HepG2 (cell line): Measurements from ENCODE around the gene PRPSAP1. TPM values are rescaled to one million over a fixed set of nuclear protein-coding genes. Genes with fewer than 3 reads are reported as not detected.

Experiments
- ATAC-seq: fragments of 200-7000 bp; cut with Tn5 transposase; 3 replicates; pipeline ENCODE4 v1.9.1; 2020; ENCODE audit warnings: mild to moderate bottlenecking, moderate library complexity
- BruUV-seq: library from RNA; stranded (reverse); fragments of 400-500 nt; replicated peaks from 2 replicates; lab custom pipeline; 2021; lab: Mats Ljungman, UMichigan
- CTCF ChIA-PET: fragments of 300-600 bp; formaldehyde crosslinking; extraction: SDS; loops from one replicate; lab custom pipeline; 2021; ENCODE audit warnings: low total read pairs, inconsistent platforms, low intra/inter-chr PET ratio; lab: Yijun Ruan, JAX
- POLR2A ChIA-PET: fragments of 350-600 bp; sonication (Branson Sonifier 250); formaldehyde crosslinking; loops from one replicate; lab custom pipeline; 2020; ENCODE audit warnings: antibody characterized with exemption, inconsistent platforms; lab: Yijun Ruan, JAX
- DNase-seq: peaks from one replicate; pipeline ENCODE4 v3.0.0-alpha.2; 2015; ENCODE audit warnings: low spot score
- FAIRE-seq: peaks from 3 replicates; lab custom pipeline; 2011; peaks lifted over from hg19 to GRCh38; lab: Jason Lieb, UNC
- H2AFZ ChIP-seq: one replicate; pipeline ENCODE4 v1.6.1; 2011; ENCODE audit warnings: low read length, inconsistent platforms
- H3K27ac ChIP-seq: fragments of 300-600 bp; 3 replicates; pipeline ENCODE4 v1.8.0; 2011; ENCODE audit warnings: mixed run types, mild to moderate bottlenecking, mixed read lengths, low read length, inconsistent platforms; ENCODE audit not compliant: insufficient read depth; ENCODE audit errors: extremely low read length
- H3K27me3 ChIP-seq, 2 experiments: fragments of 200-600 bp in 1 of 2; 2 replicates in 1 of 2; 3 replicates in 1 of 2; pipeline versions ENCODE4 v1.6.0 to v1.8.0; 2011; ENCODE audit warnings: low read length in 2 of 2, mild to moderate bottlenecking in 2 of 2, moderate library complexity in 2 of 2, inconsistent platforms in 1 of 2; ENCODE audit not compliant: insufficient read depth in 2 of 2, control insufficient read depth in 1 of 2
- H3K36me3 ChIP-seq, 2 experiments: fragments of 200-600 bp in 1 of 2; replicated peaks in 1 of 2; 2 replicates in 1 of 2; 3 replicates in 1 of 2; pipeline versions ENCODE4 v1.5.1 to v1.8.0; 2011; ENCODE audit warnings: low read length in 2 of 2, inconsistent platforms in 1 of 2; ENCODE audit not compliant: insufficient read depth in 2 of 2, control insufficient read depth in 1 of 2
- H3K4me1 ChIP-seq: 2 replicates; pipeline ENCODE4 v1.5.1; 2012; ENCODE audit warnings: low read length, inconsistent platforms; ENCODE audit not compliant: insufficient read depth
- H3K4me2 ChIP-seq: 2 replicates; pipeline ENCODE4 v1.6.0; 2011; ENCODE audit warnings: low read depth, low read length, inconsistent platforms
- H3K4me3 ChIP-seq, 3 experiments: fragments of 200-600 bp in 1 of 3; sonication (generic), shearing (Covaris generic) in 1 of 3; replicated peaks in 1 of 3; 2 replicates each; pipeline ENCODE4 v1.5.1; 2011 to 2016; ENCODE audit warnings: low read length in 3 of 3, inconsistent platforms in 2 of 3, low read depth in 2 of 3, mild to moderate bottlenecking in 2 of 3, control low read depth in 1 of 3, mixed read lengths in 1 of 3; ENCODE audit not compliant: insufficient read depth in 1 of 3
- H3K79me2 ChIP-seq: one replicate; pipeline ENCODE4 v1.6.1; 2011; ENCODE audit warnings: low read length, inconsistent platforms; ENCODE audit not compliant: insufficient read depth
- H3K9ac ChIP-seq: 2 replicates; pipeline ENCODE4 v1.6.0; 2011; ENCODE audit warnings: mild to moderate bottlenecking, low read depth, low read length, inconsistent platforms; ENCODE audit not compliant: insufficient read depth
- H3K9me3 ChIP-seq: 2 replicates; pipeline ENCODE4 v1.5.1; 2012; ENCODE audit warnings: mild to moderate bottlenecking, low read length
- H4K20me1 ChIP-seq: 2 replicates; pipeline ENCODE4 v1.6.0; 2011; ENCODE audit warnings: inconsistent platforms, mild to moderate bottlenecking, low read length, moderate library complexity; ENCODE audit not compliant: insufficient read depth
- AGO2 ChIP-seq: fragments of 200-400 bp; formaldehyde crosslinking; optimal IDR thresholded peaks from 2 replicates; pipeline ENCODE3; 2017; ENCODE audit warnings: mild to moderate bottlenecking, low read depth, low read length, moderate library complexity
- ESRRA ChIP-seq: sonication (generic); formaldehyde crosslinking; IDR thresholded peaks from 2 replicates; pipeline ENCODE4 v1.5.1; 2020; ENCODE audit warnings: mild to moderate bottlenecking, low read depth, missing genetic modification reagents
- MBNL3 ChIP-seq: fragments of 250-450 bp; sonication (Bioruptor Pico); conservative IDR thresholded peaks from 2 replicates; pipeline ENCODE4 v1.8.0; 2022; ENCODE audit warnings: mild to moderate bottlenecking, inconsistent platforms
- RNF2 ChIP-seq: fragments of 450-650 bp; conservative IDR thresholded peaks from 2 replicates; pipeline ENCODE4 v1.6.1; 2016; ENCODE audit warnings: low read depth
- SP2 ChIP-seq: sonication (generic); formaldehyde crosslinking; IDR thresholded peaks from 2 replicates; pipeline ENCODE4 v1.5.1; 2020; ENCODE audit warnings: mild to moderate bottlenecking, missing genetic modification reagents
- TFAP4 ChIP-seq: sonication (generic); IDR thresholded peaks from 2 replicates; pipeline ENCODE4 v1.6.1; 2016; ENCODE audit warnings: low read depth, borderline replicate concordance
- ZNF569 ChIP-seq: sonication (generic); formaldehyde crosslinking; IDR thresholded peaks from 2 replicates; pipeline ENCODE4 v1.5.0; 2020; ENCODE audit warnings: mild to moderate bottlenecking, missing genetic modification reagents, moderate library complexity, borderline replicate concordance
- WGBS: methylation state at CpG from one replicate; pipeline ENCODE4 v1.1.6; 2017; ENCODE audit warnings: low lambda C conversion rate; 5-methylcytosine and 5-hydroxymethylcytosine counted together
- in situ Hi-C: cut with HindIII; loops from 2 replicates; pipeline ENCODE4 v1.10.0; 2017; ENCODE audit warnings: low pct_unique_long_range_greater_than_20kb; ENCODE audit not compliant: extremely low pct_ligation_motif_present
- intact Hi-C: fragments of 100-400 bp; cut with micrococcal nuclease; formaldehyde crosslinking; loops from one replicate; pipeline ENCODE4 v1.10.0; 2022; ENCODE audit not compliant: unreplicated experiment
- polyA plus RNA-seq, 8 experiments: library from polyadenylated mRNA; depleted of rRNA in 3 of 8; stranded (reverse) in 7 of 8; unstranded in 1 of 8; fragments of >200 nt; fragmentation: Illumina TruSeq in 4 of 8; extraction: Trizol in 4 of 8; gene quantifications; 2 replicates each; pipeline versions ENCODE4 v1.2.1 to v1.2.3, GENCODE V29; 2011 to 2016; ENCODE audit warnings: low read depth in 4 of 8, missing spikeins in 1 of 8, mixed read lengths in 1 of 8; ENCODE audit not compliant: insufficient read depth in 1 of 8
- total RNA-seq, 5 experiments: library from RNA; depleted of rRNA; stranded (reverse); fragments of >200 nt; fragmentation: Illumina TruSeq; extraction: Trizol; gene quantifications; 2 replicates each; pipeline ENCODE4 v1.2.3, GENCODE V29; 2016; ENCODE audit warnings: low read depth in 1 of 5
- TF ChIP-seq, protein P1 (sequence below), 2 experiments: sonication (generic) in 1 of 2; formaldehyde crosslinking in 1 of 2; IDR thresholded peaks; 2 replicates each; pipeline versions ENCODE4 v1.4.0 to v1.6.1; 2016 to 2020; ENCODE audit warnings: borderline replicate concordance in 1 of 2, low read depth in 1 of 2, mild to moderate bottlenecking in 1 of 2, missing genetic modification reagents in 1 of 2
- TF ChIP-seq, protein P2 (sequence below): sonication (generic); formaldehyde crosslinking; IDR thresholded peaks from 2 replicates; pipeline ENCODE4 v1.8.0; 2022; ENCODE audit warnings: missing genetic modification reagents, mild to moderate bottlenecking, inconsistent platforms, borderline replicate concordance
- TF ChIP-seq, protein P3 (sequence below): sonication (generic); formaldehyde crosslinking; IDR thresholded peaks from 2 replicates; pipeline ENCODE4 v1.5.1; 2020; ENCODE audit warnings: missing genetic modification reagents, mild to moderate bottlenecking, borderline replicate concordance

The PRPSAP1 gene
- total and polyA plus RNA-seq, 2 of the 13 experiments (the other 11 are each of a cell fraction or from before 2014, with no cell fraction given) = 91.1 to 314 TPM

- TF ChIP-seq, protein P1, sequence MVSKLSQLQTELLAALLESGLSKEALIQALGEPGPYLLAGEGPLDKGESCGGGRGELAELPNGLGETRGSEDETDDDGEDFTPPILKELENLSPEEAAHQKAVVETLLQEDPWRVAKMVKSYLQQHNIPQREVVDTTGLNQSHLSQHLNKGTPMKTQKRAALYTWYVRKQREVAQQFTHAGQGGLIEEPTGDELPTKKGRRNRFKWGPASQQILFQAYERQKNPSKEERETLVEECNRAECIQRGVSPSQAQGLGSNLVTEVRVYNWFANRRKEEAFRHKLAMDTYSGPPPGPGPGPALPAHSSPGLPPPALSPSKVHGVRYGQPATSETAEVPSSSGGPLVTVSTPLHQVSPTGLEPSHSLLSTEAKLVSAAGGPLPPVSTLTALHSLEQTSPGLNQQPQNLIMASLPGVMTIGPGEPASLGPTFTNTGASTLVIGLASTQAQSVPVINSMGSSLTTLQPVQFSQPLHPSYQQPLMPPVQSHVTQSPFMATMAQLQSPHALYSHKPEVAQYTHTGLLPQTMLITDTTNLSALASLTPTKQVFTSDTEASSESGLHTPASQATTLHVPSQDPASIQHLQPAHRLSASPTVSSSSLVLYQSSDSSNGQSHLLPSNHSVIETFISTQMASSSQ (IDR thresholded peaks at IDR 0.05; ENCODE audit: low read depth) = no peak
- TF ChIP-seq, protein P1 (CRISPR knock-in tag; IDR thresholded peaks at IDR 0.05; ENCODE audit: borderline replicate concordance) = no peak
Observed at GRCh38 chr17:76369379-76369778, 15.7 kb upstream of the PRPSAP1 start (continued).

DNA sequence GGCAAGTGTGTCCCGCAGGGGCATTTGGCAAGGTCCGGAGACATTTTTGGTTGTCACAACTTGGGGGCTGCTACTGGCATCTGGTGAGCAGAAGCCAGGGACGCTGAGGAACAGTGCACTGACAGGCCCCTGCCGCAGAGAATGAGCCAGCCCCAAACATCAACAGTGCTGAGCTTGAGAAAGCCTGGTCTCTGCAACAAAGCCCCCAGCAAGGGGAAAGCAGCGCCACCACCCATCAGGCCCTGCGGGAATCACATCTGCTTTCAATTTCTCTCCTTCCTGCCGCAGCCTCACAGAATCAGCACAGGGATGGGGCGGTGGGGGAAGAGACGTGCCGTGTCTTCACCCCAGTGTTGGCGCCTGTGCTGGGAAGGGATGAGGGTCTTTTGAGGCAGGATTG lies 14.8 kb upstream of the PRPSAP1 start:
- intact Hi-C loops = no loop called here
- FAIRE-seq (no peak), ATAC-seq (no peak), DNase-seq (no peak)
- BruUV-seq = no TSS peak
- no peaks in the 10 kb centered on the region for H3K27me3 ChIP-seq
- peaks cover 77% of the 10 kb centered on the region for H3K4me1 ChIP-seq
- no peak overlapping the region for H3K4me3 ChIP-seq
- no peak overlapping the region for H2AFZ ChIP-seq
- no peaks in the 10 kb centered on the region for H3K36me3 ChIP-seq
- ChIA-PET POLR2A (interaction anchor here (2.0 to 24.7 kb wide), 2 partner anchors 11 to 14 kb away, joined by 6 to 1379 read pairs; partner anchors contain the start of gene SPHK1), CTCF (no interaction called here)
- in situ Hi-C loops = no loop called here
- H3K27ac ChIP-seq = no peak overlapping the region
- no peak overlapping the region for H3K9ac ChIP-seq
- H3K9me3 ChIP-seq = peaks cover 8% of the 10 kb centered on the region
- H3K4me2 ChIP-seq = no peak overlapping the region
- WGBS = 94% methylated on average over 7 of the region's 11 CpGs
- H4K20me1 ChIP-seq = no peaks in the 10 kb centered on the region
- no peaks in the 10 kb centered on the region for H3K79me2 ChIP-seq
- TF ChIP-seq, protein P2, sequence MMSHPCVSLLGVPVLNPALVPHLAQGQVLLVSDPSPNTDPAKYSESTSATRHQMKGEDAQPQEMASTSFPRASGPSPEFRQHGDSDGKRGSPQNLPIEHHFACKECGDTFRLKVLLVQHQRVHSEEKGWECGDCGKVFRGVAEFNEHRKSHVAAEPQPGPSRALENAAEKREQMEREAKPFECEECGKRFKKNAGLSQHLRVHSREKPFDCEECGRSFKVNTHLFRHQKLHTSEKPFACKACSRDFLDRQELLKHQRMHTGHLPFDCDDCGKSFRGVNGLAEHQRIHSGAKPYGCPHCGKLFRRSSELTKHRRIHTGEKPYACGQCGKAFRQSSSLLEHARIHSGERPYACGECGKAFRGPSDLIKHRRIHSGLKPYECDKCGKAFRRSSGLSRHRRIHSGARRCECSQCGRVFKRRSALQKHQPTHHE = no peak
- TF ChIP-seq, protein P3, sequence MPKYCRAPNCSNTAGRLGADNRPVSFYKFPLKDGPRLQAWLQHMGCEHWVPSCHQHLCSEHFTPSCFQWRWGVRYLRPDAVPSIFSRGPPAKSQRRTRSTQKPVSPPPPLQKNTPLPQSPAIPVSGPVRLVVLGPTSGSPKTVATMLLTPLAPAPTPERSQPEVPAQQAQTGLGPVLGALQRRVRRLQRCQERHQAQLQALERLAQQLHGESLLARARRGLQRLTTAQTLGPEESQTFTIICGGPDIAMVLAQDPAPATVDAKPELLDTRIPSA = 0 out of 2 replicates have a peak, but pooled peaks have one; percentile 35
- TF ChIP-seq TFAP4 = no peak
- TF ChIP-seq RNF2 = no peak
- no peak for TF ChIP-seq ZNF569 (CRISPR knock-in tag)
- TF ChIP-seq ESRRA (CRISPR knock-in tag) = no peak
- 0 out of 2 replicates have a peak, but pooled peaks have one; percentile 4 for TF ChIP-seq SP2
- TF ChIP-seq MBNL3 = no peak
- peak; percentile 24 for TF ChIP-seq AGO2
